Liver (tissue), 3 donors: ENCODE data around the gene KSR2.

ENCODE experiments used
- ATF3 ChIP-seq: IDR thresholded peaks from 2 replicates; pipeline ENCODE4 v1.6.1; 2016; ENCODE audit warnings: antibody characterized with exemption
- CTCF ChIP-seq: fragments of 150-350 bp; IDR thresholded peaks from 2 replicates; pipeline ENCODE4 v1.5.1; 2017; ENCODE audit warnings: improper control_type of control experiment, low read depth, low read length; ENCODE audit not compliant: missing input control
- EGR1 ChIP-seq, 2 donors: IDR thresholded peaks; 2 replicates each; pipeline ENCODE4 v1.6.1; 2016 to 2018; ENCODE audit warnings: antibody characterized with exemption in 2 of 2, low read depth in 2 of 2
- MAX ChIP-seq: IDR thresholded peaks from 2 replicates; pipeline ENCODE4 v1.6.1; 2016; ENCODE audit warnings: antibody characterized with exemption
- NR2F2 ChIP-seq: IDR thresholded peaks from 2 replicates; pipeline ENCODE4 v1.6.1; 2016; ENCODE audit warnings: antibody characterized with exemption
- RXRA ChIP-seq, 2 donors: IDR thresholded peaks; 2 replicates each; pipeline ENCODE4 v1.6.1; 2017 to 2018; ENCODE audit warnings: antibody characterized with exemption in 2 of 2, mild to moderate bottlenecking in 1 of 2
- TAF1 ChIP-seq: conservative IDR thresholded peaks from 2 replicates; pipeline ENCODE4 v1.6.1; 2016; ENCODE audit warnings: antibody characterized with exemption, mild to moderate bottlenecking
- ZBTB33 ChIP-seq: IDR thresholded peaks from 2 replicates; pipeline ENCODE4 v1.6.1; 2016; ENCODE audit warnings: antibody characterized with exemption
- donor health status: healthy.
- donor health status: healthy.

GRCh38 chr12:117527479-117527855 is 441.3 kb downstream of the KSR2 start:
- TF ChIP-seq ZBTB33 (no peak), RXRA (IDR thresholded peaks at IDR 0.05) (no peak), CTCF (no peak), NR2F2 (no peak), EGR1 (IDR thresholded peaks at IDR 0.05; ENCODE audit: low read depth in 2 of 2) (no peak), MAX (no peak), ATF3 (no peak), TAF1 (no peak)
